GM19193 (cell line): Measurements from ENCODE around the gene PCYOX1L.

Experiments used
- POLR2A ChIP-seq: IDR thresholded peaks from 4 replicates; pipeline ENCODE4 v1.6.1; 2011; ENCODE audit not compliant: insufficient read depth, insufficient read length; ENCODE audit errors: extremely low read depth

Gene PCYOX1L

DNA sequence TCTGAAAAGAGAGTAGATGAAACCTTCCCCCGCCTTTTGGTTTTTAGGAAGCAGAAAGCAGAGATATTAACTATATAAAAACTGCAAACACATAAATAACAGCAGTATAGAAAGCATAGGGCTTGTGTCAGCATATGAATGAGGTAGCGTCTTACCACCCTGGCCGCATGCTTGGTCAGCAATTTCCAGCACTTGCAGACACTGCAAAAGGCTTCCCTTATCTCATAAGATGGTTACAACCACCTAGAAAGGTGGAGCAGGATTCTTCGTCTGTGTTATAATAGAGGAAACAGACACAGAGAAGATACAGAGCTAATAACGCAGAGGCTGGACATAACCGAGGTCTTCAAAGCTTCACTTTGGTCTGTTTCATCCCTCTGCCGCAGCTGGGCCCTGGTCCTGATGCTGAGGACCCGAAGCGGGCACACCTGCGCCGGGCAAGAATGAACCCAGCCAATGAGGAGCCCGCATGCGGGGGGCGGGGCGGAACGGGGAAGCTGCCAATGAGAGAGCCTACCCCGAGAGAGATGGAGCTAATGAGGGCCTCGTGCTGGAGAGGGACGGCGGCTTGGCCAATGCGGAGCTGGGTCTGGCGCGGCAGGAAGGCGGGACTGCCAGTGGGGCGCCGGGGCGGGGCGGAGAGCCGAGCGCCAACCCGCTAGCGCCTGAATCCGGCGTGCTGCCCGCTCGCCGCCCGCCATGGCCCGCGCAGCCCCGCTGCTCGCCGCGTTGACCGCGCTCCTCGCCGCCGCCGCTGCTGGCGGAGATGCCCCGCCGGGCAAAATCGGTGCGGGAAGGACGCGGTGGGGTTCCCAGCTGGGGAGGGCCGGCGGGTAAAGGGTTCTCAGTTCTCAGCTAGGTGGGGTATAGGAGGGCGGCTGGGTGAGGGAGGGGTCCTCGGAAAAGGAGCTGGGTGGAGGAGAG lies at the start of gene PCYOX1L:
Gene PCYOX1L, plus strand, starts transcription at position 677 of the 924 bp plus-strand sequence. Its CDS starts 23 bp downstream, at position 700.
- peak; percentile 81 for TF ChIP-seq POLR2A

GRCh38 chr5:149309354-149309753 lies 48.5 kb upstream of the PCYOX1L start:
- no peak for TF ChIP-seq POLR2A

- no peak for TF ChIP-seq POLR2A
Observed at GRCh38 chr5:149310488-149310887, 47.4 kb upstream of the PCYOX1L start.

GRCh38 chr5:149310947-149311658 lies 46.7 kb upstream of the PCYOX1L start:
- TF ChIP-seq POLR2A, result no peak

DNA sequence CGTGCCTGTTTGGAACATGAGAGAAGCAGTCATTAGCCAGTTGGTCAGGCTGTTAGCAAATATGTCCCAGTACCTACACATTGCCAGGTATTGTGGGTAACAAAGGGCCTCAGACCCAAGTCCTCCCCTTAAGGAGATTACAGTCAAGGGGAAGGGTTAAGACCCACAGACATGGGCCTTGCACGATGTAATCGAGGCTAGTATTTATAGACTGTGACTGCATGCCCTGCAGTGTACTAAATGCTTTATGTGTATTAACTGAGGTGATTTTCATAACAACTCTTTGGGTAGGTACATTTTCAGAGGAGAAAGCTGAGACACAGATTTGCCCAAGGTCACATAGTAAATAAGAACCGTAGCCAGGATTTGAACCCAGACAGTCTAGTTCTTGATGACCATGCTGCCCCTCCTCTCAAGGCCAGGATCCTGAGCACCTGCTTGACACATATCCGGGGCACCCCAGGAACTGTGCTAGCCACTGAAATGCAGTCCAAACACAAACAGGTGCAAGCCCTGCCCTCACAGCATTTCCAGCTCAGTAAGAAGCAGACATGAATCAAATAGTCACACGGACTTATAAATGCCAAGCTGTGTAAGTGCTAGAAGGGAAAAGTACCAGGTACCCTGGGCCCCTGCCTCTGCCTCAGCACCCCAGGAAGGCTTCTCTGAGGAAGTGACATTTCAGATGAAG lies 44.5 kb upstream of the PCYOX1L start:
- TF ChIP-seq POLR2A, result no peak

DNA sequence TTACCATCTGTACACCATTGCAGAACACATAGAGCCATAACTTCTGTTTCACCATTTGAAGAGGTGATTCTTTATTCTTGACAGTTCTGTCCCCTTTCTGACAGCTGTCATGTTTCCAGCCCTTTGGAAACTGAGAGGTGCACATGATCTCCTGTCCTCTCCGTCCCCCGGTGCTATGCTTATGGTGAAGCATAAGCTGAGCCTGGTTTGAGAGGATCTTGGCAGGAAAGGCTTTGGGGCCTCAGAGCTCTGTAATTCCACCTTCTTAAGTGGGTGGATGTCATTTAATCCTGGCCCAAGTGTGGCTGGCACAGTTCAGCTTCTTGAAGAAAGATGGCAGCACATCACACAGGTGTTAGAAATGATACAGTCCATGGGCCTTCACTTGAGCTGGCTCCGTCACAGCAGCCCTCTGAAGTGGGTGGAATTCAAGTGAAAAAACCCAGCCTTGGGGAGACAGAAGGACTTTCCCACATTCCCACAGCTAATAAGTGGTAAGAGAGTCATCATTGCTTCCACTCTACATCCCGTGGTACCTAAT lies 43.2 kb upstream of the PCYOX1L start:
- TF ChIP-seq POLR2A, result no peak

GRCh38 chr5:149315753-149316152 lies 42.1 kb upstream of the PCYOX1L start:
- no peak for TF ChIP-seq POLR2A

DNA sequence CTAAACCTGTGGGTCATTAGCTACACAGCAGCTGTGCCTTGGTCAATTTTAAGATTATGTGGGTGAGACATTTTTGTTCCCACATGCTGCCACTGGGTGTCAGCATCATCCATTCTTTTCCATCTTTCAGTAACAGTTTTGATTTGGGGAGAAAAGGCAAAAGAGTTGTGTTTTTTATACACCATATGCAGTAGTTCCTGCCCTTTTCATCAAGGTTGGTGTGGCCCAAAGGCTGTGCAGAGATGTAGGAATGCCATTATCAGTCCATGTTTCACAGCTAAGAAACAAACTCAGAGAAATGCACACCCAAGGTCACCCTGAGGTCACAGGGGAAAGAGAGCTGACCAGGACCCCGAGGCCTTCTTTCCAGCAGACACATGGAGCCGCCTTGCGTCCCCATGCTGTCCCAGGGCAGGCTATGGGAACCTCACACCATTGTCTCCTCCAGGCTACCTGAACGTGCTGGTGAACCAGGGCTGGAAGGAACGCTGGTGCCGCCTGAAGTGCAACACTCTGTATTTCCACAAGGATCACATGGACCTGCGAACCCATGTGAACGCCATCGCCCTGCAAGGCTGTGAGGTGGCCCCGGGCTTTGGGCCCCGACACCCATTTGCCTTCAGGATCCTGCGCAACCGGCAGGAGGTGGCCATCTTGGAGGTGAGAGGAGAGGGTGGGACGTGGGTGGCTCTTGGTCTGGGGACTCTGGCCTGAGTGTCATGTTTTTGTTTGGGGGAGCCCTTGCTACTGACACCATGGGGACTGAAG lies 40.4 kb upstream of the PCYOX1L start:
- no peak for TF ChIP-seq POLR2A

GRCh38 chr5:149319174-149319573 lies 38.7 kb upstream of the PCYOX1L start:
- no peak for TF ChIP-seq POLR2A

DNA sequence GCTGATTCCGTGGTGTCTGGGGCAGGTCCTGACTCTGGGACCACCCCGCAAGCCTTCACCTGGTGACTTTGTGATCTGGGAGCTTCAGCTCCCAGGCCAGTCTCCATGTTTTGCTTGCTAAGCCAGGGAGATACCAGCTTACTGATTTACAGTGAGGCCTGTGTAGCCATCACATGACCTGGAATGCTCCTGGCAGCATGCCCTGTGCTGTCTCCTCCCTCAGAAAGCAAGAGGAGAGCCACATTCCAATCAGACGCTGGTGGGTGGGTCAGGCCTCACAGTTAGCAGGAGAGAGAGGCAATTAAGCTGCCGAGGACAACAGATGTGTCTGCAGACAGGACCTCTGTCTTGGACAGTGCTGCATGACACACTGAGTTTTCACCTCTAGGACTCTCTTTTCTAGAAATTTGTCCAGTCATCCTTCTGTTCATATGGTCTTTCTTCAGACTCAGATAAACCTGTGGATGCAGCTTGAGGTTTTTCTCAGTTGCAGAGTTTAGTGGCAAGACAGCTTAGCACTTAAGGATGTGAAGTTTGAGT lies 37.0 kb upstream of the PCYOX1L start:
- no peak for TF ChIP-seq POLR2A

- TF ChIP-seq POLR2A, result no peak
Observed at GRCh38 chr5:149322518-149322917, 35.3 kb upstream of the PCYOX1L start.

DNA sequence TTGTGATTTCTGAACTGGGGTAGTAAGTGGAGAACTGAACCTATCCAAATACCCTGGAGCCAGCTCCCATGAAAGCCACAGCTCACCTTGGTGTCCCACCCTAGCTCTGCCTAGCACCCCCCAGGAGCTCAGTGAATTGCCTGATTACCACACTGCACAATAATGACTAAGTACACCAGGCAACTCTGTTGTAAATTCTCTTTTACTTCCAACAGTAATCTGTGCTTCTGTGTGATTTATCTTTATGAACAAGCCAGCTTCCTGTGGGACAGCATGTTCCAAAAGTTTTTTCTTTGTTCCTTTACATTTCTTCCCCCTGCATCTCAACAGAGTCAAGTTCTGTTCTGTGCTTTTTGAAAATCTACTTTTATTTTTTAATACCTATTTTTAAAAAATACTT lies 34.6 kb upstream of the PCYOX1L start:
- no peak for TF ChIP-seq POLR2A

GRCh38 chr5:149323621-149324205 lies 34.1 kb upstream of the PCYOX1L start:
- TF ChIP-seq POLR2A, result no peak

DNA sequence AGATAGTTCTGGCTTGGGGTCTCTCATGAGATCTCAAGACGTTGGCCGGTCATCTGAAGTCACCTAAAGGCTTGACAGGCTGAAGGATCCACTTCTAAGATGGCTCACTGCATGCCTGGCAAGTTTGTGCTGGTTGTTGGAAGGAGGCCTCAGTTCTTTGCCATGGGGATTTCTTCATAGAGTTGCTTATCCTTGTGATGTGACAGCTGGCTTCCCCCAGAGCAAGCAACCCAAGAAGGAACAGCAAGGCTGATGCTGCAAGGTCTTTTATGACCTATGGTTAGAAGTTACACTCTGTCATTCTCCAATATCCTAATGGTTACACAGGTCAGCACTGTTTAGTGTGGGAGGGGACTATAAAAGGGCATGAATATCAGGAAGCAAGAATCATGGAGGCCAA lies 33.2 kb upstream of the PCYOX1L start:
- TF ChIP-seq POLR2A, result no peak
